HG03280 (cell line): ENCODE data around the gene USP37.

Experiments
- ATAC-seq: cut with Tn5 transposase; IDR thresholded peaks from one replicate; pipeline ENCODE4 v1.9.1; 2021; ENCODE audit warnings: mild to moderate bottlenecking, moderate library complexity; ENCODE audit not compliant: unreplicated experiment

Gene USP37

GRCh38 chr2:218568190-218569037 is at the start of gene USP37, which contains the start of gene CNOT9:
Gene USP37, minus strand, starts transcription at chr2:218568351. Its CDS starts 9,698 bp downstream, at chr2:218558653.
Gene CNOT9, plus strand, starts transcription at chr2:218568839. Its CDS starts 116 bp downstream, at chr2:218568955.
- ATAC-seq = peak; percentile 81

- no peak for ATAC-seq
Measured at GRCh38 chr2:218615868-218616315, 47.7 kb upstream of the USP37 start.

GRCh38 chr2:218607436-218608115 is 39.4 kb upstream of the USP37 start, which contains the start of gene PLCD4:
Gene PLCD4, plus strand, starts transcription at chr2:218607899. Its CDS starts 7,841 bp downstream, at chr2:218615740.
- ATAC-seq = no peak

GRCh38 chr2:218605432-218605831 is 37.3 kb upstream of the USP37 start:
- ATAC-seq = no peak

- ATAC-seq = no peak
Measured at GRCh38 chr2:218585541-218585940, 17.4 kb upstream of the USP37 start.

- ATAC-seq = no peak
Measured at GRCh38 chr2:218583983-218584850, 16.1 kb upstream of the USP37 start.

- ATAC-seq = peak; percentile 47
Measured at GRCh38 chr2:218582076-218582475, 13.9 kb upstream of the USP37 start.

- ATAC-seq = no peak
Measured at GRCh38 chr2:218578272-218578877, 10.2 kb upstream of the USP37 start.

GRCh38 chr2:218577482-218578220 is 9.5 kb upstream of the USP37 start:
- ATAC-seq = no peak

- no peak for ATAC-seq
Measured at GRCh38 chr2:218576854-218577253, 8.7 kb upstream of the USP37 start.

GRCh38 chr2:218570850-218571249 is 2.7 kb upstream of the USP37 start:
- ATAC-seq = no peak

GRCh38 chr2:218569661-218570500 is 1.7 kb upstream of the USP37 start:
- no peak for ATAC-seq

- ATAC-seq = peak; percentile 14
Measured at GRCh38 chr2:218569038-218569431, 884 bp upstream of the USP37 start.

GRCh38 chr2:218567797-218568189 is 358 bp downstream of the USP37 start:
- ATAC-seq = peak; percentile 30

GRCh38 chr2:218566296-218566695 is 1.9 kb downstream of the USP37 start:
- no peak for ATAC-seq

GRCh38 chr2:218564056-218564455 is 4.1 kb downstream of the USP37 start:
- ATAC-seq = no peak

- ATAC-seq = no peak
Measured at GRCh38 chr2:218558986-218559385, 9.2 kb downstream of the USP37 start.

- no peak for ATAC-seq
Measured at GRCh38 chr2:218557941-218558340, 10.2 kb downstream of the USP37 start.

GRCh38 chr2:218555527-218555926 is 12.6 kb downstream of the USP37 start:
- ATAC-seq = no peak
